C4-2B (cell line): ENCODE results near the gene SIRT2.
"Not testable (repeated sequence)": the region's sequence is repeated elsewhere in the genome, so short reads cannot be mapped to it uniquely, and the experiment has no call there.

Experiments
- H3K27ac ChIP-seq: fragments of 450-650 bp; 2 replicates; pipeline ENCODE4 v1.5.1; 2017
- ZFX ChIP-seq: fragments of 450-650 bp; IDR thresholded peaks from 2 replicates; pipeline ENCODE4 v1.6.1; 2017
- TF ChIP-seq, protein P1 (sequence below): fragments of 450-650 bp; conservative IDR thresholded peaks from 2 replicates; pipeline ENCODE4 v1.5.1; 2017; ENCODE audit warnings: mild to moderate bottlenecking

The SIRT2 gene

GRCh38 chr19:38880076-38880881 is 19.1 kb downstream of the SIRT2 start:
- no peak for TF ChIP-seq ZFX
- TF ChIP-seq, protein P1, sequence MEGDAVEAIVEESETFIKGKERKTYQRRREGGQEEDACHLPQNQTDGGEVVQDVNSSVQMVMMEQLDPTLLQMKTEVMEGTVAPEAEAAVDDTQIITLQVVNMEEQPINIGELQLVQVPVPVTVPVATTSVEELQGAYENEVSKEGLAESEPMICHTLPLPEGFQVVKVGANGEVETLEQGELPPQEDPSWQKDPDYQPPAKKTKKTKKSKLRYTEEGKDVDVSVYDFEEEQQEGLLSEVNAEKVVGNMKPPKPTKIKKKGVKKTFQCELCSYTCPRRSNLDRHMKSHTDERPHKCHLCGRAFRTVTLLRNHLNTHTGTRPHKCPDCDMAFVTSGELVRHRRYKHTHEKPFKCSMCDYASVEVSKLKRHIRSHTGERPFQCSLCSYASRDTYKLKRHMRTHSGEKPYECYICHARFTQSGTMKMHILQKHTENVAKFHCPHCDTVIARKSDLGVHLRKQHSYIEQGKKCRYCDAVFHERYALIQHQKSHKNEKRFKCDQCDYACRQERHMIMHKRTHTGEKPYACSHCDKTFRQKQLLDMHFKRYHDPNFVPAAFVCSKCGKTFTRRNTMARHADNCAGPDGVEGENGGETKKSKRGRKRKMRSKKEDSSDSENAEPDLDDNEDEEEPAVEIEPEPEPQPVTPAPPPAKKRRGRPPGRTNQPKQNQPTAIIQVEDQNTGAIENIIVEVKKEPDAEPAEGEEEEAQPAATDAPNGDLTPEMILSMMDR: no peak
- no peak overlapping the region for H3K27ac ChIP-seq

DNA sequence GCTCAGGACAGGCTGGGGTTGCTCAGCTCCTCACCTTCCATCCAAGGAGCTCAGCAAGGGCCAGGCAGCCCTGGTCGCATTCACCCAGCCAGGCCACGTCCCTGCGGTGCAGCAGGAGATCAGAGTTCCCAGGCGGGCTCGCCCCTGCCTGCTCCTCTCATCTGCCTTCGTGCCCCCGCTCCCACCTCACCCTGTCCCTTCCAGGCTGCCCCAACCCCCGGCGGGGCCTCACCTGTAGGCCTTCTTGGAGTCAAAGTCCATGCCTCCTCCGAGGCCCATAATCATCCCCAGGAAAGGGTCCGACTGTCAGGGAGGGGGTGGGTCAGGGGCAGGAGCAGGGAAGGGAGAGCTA is 20.0 kb downstream of the SIRT2 start:
- no peak overlapping the region for H3K27ac ChIP-seq
- TF ChIP-seq, protein P1: no peak
- no peak for TF ChIP-seq ZFX

- no peak for TF ChIP-seq ZFX
- TF ChIP-seq, protein P1: no peak
- no peak overlapping the region; the same call in 1 of the 2 replicates for H3K27ac ChIP-seq
Measured at GRCh38 chr19:38878575-38879399, 20.6 kb downstream of the SIRT2 start.

DNA sequence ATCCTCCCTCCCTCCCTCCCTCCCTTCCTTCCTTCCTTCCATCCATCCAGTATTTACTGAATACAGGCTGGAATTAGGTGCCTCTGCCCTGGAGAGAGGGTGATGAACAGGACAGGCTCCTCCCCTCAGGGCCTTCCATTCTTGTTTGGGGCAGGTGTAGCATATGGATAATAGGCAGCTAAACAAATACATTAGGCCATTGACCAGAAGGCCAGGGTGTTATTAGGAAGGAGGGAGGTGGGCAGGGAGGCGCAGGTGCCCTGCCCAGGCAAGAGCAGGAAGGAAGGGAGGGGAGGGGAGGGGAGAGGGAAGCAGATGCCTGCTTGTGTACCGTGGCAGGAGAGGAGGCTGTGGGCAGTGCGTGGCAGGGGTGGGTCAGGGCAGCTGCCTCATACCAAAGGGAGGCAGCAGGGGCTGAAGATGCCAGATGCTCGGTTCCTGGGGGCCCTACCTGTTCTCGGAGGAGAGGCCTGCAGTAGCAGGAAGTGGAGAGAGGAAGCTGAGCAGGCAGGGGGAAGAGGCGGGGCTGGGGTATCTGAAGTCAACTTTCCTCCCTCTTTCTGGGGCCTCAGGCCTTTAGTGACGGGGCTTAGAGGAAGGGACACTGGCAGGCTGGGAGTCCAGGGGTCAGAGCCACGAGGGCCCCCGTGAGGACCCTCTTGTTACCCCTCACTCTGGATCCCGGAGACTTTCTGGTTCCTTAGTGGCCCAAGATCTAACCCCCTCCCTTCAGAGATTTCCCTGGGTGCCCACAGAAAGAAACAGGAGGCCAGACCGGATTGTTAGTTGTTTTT is 21.4 kb downstream of the SIRT2 start, which contains the start of gene RINL:
TSS of gene RINL (minus strand) at position 495 of the 794 bp plus-strand sequence. CDS start 1,533 bp downstream, outside the sequence.
- H3K27ac ChIP-seq: no peak within 1 kb of the TSS; the same call in 1 of the 2 replicates
- TF ChIP-seq, protein P1: no peak
- no peak for TF ChIP-seq ZFX

GRCh38 chr19:38875656-38876395 is 23.6 kb downstream of the SIRT2 start:
- no peak overlapping the region for H3K27ac ChIP-seq
- TF ChIP-seq, protein P1: no peak
- TF ChIP-seq ZFX: no peak

- H3K27ac ChIP-seq: not testable (repeated sequence)
Measured at GRCh38 chr19:38873400-38873799, 26.0 kb downstream of the SIRT2 start.

GRCh38 chr19:38870612-38871011 is 28.8 kb downstream of the SIRT2 start:
- no peak for TF ChIP-seq ZFX
- TF ChIP-seq, protein P1: no peak
- no peak overlapping the region for H3K27ac ChIP-seq
